Cerebellar cortex (tissue), 1 donor: ENCODE data around the gene NPY4R.
"Not testable (repeated sequence)": the region's sequence is repeated elsewhere in the genome, so short reads cannot be mapped to it uniquely, and the experiment has no call there.

Source experiments
- DNase-seq: peaks from one replicate; pipeline ENCODE4 v3.0.0-alpha.2; 2015; ENCODE audit warnings: low spot score

Gene NPY4R, protein sequence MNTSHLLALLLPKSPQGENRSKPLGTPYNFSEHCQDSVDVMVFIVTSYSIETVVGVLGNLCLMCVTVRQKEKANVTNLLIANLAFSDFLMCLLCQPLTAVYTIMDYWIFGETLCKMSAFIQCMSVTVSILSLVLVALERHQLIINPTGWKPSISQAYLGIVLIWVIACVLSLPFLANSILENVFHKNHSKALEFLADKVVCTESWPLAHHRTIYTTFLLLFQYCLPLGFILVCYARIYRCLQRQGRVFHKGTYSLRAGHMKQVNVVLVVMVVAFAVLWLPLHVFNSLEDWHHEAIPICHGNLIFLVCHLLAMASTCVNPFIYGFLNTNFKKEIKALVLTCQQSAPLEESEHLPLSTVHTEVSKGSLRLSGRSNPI

DNA sequence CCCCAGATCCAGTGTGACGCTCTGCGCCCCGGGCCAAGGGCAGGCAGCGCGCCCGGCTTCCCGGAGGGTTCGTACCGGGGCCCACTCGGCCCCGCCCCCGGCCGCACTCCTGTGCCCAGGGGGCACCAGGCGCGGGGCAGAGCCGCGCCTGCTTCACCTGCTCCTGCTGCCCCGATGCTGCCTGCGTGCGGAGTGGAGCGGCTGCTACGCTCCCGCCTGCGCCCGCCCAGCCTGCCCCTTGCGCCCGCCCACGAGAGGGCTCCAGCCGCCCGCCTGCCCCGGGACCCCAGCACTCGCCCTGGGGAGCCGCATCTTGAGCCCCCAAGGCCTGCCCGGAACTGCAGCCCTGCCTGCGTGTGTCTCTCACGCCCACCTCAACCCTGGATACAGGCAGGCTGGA lies at the start of gene NPY4R:
Gene NPY4R (minus strand): TSS at position 194 of the 400 bp plus-strand sequence. CDS start 3,323 bp downstream, outside the sequence.
- not testable (repeated sequence) for DNase-seq

DNA sequence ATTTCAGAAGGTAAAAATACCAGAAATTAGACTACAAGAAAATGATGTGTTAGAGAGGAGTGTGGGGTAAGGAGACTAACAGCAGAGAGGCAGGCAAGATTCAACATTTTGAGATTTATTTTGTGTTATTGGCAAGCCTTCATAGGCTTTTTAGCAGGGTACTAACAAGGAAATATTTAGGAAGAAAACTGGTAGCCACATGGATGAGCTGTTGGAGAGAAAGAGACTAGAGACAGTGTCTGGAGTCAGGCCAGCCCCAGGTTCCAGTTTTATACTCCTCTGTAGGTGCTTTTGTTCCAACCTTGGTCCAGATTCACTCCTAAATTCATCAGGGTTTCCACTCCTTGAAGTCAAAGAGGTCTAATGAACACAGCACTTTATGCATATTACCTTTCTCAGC lies 49.6 kb upstream of the NPY4R start:
- peak; percentile 76 for DNase-seq

DNA sequence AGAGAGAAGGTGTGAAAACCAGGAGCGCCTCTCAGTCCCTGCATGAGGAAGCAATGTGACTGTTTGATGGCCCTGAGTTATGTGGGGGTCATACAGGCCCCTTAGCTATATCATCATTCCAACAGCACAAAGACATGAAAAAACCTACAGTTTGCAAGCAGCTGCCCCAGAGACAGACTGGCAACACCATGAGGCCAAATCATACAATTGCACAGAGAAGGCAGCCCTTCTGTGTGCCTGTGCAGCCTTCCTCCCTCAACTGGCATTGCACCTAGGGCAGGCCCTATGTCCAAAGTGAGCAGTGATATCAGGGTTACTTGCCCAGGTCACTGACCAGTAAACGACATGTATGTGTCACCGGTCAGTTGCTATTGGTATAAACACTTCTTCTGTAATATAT lies 49.1 kb upstream of the NPY4R start:
- no peak for DNase-seq

DNA sequence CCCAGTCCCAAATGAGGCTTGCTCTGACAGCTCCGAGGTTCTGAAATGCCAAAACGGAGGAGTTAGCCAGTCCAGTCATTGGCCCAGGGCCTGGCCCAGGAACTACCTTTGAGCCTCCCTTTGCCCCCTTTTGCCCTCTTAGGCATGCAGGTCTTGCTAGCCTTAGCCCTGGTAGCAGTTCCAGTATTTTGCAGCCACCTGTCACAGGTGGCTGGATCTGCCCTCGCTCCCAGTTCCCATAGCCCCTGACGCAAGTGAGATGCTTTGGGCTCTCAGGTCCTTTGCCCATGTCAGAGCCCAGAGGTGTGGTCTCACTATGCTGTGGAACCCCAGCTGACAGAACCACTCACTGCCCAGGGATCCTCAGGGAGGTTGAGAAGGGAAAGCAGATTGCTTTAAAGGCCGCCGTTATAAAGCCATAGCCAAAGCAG lies 48.7 kb upstream of the NPY4R start:
- no peak for DNase-seq

DNA sequence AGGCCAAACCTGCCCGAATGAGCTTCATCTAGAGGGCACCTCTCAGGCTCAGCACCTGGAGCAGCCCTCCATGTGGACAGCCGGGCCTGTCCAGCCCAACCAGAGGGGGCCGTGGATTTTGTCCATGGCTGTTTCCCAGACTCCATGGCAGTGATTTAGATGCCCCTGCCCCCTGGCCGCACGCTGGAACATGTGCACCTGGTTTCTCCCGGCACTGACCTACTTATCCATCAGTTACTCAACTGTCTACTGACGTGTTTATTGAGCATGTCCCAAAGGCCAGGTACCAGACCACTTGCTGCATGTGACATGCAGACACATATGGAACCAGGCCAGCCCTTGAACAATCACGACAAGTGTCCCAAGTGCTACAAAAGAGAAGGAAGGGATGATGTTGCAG lies 47.6 kb upstream of the NPY4R start:
- DNase-seq = not testable (repeated sequence)

DNA sequence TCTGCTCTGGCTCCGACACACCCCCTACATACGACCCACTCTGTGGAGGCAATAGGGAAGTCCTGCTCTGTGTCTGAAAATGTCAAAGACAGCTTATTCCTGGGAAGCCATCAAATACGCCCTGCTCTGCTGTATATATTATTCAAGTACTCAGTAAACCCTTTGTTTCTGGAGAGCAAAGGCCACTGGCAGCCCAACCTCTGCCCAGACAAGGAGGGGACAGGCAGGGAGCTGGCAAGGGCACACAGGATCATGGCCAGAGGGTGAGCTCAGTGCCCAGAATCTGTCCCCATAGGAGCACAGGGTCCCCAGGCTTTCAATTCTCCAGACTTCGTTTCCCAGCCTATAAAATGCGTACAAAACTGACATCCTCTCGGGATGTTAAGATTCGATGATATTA lies 47.0 kb upstream of the NPY4R start:
- DNase-seq = not testable (repeated sequence)

DNA sequence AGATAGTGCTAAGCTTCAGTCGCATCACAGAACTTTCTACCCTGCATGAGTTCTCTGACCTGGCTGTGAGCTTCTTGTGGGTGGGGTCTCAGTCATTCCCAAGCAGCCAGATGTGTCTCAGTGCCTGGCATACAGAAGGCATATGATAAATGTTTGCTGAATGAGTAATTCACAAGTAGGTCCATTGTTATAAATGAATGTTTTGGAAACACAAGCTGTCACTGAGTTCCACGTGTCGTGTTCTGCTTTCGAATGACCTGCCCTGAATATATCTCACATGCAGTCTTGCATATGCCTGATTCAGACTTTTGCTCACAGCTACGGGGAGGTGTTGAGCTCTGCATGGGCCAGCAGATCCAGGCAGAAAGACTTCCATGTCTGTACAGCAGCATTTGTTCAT lies 46.2 kb upstream of the NPY4R start:
- DNase-seq = not testable (repeated sequence)

DNA sequence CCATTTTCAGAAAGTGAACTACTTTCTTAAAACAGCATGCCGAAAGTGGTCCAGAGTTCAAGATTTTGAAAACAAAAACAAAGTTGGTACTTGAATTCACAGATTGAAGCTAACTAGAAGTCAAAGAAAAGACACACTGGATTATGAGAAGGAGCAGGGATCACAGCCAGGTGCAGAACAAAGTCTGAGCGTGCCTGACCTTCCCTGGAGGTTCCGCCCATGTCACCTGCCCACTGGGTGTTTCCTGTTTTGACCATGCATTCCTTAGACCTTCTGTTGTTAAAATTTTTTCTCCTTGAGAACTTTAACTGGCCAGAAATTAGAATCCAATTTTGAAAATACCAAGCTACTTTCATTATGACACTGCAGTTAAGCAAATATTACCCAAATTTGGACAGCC lies 34.2 kb upstream of the NPY4R start:
- not testable (repeated sequence) for DNase-seq

DNA sequence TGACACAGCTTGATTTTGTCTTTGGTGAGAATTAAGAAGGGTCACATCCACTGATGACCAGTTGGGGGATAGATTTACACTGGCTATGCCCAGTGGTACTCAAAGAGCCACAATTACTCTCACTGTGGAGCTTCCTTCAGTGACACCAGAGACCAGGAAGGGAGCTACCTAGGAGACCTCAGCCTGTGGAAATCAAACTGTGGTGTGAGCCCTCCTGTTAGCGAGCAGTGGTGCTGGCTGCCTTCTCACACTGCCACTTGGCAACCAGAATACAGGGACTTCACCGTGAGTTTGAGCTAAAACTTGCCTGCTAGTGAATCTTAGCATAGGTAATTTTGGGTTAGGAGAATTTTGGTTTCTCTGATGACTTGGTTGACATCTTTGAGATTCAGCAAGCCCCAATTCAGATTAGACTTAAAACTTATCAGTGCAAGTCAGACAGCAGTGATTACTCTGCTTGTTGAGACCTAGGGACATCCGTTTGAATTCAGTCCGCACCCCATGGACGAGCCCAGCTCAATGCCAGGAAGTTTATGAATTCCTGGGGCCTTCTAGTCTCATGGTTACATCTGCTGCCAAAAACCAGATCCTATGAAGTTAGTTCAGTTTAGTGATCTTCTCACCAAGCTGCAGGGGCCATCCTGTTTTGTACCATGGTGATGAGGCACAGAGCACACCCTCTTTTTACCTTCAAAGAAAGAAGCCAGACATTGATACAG lies 33.4 kb upstream of the NPY4R start:
- not testable (repeated sequence) for DNase-seq

DNA sequence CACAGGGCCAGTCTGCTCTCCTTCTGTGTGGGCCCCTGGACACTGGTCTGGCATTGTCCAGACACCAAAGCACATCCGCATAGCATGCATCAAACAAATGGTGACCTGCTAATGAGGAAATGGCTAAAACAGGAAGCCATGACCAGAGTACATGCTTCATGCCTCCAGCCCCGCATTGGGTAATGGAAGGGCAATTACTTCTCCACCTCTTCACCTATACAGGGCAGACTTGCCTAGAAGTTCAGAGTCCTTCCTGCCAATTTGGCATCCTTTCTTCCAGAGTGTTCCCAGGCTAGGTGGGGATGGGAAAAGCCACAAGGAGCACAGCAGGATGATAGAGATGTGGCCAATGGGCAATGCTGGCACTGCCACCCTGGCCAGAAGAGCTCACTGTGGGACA lies 32.1 kb upstream of the NPY4R start:
- DNase-seq = not testable (repeated sequence)

DNA sequence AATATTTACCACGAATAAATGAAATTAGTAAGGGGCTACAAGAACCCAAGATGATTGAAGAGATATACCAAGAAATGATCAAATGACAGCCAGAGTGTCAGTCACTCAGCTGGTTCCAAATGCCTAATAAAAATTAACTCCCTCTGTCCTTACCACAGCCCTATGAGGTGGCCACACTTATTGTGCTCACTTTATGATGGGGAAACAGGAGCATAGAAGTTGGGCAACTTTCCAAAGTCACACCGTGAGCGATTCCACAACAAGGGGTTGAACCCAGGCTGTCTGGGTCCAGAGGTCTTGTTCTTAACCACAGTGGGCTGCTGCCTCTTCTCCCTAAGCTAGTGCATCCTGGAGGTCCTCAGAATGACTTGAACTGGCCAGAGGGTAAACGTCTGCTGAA lies 31.6 kb upstream of the NPY4R start:
- DNase-seq = not testable (repeated sequence)

DNA sequence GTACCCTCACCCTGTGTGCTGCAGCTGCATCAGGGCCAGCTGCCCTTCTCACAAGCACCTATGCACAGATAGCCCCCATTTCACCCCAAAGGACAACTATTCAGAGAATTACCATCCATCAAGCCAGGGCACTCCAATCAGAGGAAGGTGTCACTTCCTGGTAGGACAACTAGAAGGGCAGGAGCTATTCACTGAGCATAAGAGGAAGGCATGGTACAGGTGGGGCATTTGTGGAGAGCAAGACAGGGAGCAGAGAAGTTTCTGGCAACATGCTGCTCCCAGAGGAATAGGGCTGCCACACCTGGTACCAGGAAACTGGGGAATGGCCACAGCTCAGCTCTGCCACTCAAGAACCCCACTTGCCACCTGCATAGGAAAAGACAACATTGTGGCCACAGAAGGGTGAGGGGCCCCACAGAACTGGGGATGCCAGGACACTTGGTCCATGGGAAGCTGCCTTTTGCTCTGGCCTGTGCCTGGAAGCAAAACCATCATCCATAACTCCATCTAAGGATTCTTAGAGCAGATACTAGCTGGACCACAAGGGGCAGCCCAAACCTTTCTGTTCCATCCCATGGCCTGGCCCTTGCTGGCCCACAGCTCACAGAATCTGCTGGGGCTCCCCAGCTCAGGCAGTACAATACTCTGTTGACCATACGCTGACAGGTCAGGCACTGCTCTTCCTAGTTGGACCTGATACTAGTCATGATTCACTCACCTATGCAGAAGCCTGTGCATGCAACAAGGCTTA lies 25.8 kb upstream of the NPY4R start:
- DNase-seq = not testable (repeated sequence)

DNA sequence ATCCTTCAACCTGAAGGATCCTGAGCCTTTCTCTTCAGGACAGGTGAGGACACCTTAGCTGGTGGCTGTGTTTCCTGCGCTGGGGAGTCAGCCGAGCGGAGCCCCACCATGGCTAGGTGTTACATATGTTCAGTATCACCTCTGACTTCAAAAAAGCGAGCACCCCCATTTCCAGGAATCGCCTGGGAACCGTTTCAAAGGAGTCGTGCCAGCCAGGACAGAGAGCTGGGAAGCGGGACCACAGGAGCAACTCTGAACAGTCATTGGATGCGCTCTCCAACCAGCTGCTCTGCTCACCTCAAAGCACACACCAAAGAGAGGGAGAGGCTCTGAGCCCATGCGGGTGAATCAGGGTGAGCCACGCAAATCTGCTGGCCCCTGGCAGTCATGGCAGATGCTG lies 24.5 kb upstream of the NPY4R start:
- DNase-seq = not testable (repeated sequence)

DNA sequence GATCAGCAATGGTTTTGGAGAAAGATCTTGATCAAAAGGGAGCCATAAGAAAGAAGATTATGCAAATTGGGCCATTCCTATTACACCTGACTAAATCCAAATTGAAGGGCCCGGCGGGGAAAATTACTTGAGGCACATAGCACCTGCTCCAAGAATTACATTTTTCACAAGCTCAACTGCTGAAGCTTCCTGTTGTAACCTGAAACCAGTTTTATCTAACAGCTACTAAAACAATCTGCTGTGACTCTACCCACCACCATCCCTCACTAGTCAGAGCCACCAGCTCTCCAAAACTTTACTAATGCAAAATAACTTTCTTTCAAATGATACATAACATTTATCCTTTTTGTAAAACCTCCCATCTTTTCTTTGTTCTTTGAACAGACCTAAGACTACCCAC lies 20.7 kb upstream of the NPY4R start:
- not testable (repeated sequence) for DNase-seq

DNA sequence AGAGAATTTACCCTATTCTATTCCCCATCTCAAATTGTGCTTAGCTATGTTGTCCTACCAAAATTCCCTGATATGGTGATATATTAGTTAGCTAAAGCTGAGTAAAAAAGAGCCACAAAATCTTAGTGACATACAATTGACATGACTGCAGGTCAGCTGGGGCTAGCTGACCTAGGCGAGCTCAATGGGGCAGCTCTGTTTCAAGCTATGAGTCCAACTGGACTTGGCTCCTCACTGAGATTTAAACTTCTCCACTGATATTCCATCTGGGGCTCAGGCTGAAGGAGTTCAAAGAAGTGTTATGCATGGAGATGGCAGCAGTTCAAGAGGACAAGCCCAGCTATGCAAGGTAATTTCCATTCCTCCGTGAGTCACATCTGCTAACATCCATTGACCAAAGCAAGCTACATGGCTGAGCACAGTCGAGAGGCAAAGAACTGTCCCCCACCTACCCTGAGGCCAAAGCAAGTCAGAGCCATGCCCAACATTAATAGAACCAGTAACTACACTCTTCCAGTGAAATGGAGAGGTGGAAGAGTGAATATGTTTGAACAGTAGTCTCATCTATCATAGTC lies 9.1 kb upstream of the NPY4R start:
- not testable (repeated sequence) for DNase-seq

DNA sequence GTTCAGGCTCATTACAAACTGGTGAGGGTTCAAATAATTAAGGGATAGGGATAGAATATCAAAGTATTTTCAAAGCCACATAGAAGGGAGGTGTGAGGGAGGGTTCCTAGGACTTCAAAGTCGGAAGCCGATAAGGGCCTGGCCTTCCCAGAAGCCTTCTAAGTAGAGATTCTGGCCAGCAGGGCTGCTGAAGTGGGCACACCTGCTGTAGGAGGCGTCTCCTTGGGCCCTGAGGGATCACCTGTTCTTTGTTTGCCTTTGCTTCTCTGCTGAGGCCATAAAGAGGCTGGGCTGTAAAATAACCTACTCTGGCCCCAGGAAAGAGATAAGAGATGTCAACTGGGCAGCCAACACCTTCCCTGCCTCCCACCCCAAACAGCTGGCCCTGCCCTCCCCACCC lies 8.0 kb upstream of the NPY4R start:
- not testable (repeated sequence) for DNase-seq

DNA sequence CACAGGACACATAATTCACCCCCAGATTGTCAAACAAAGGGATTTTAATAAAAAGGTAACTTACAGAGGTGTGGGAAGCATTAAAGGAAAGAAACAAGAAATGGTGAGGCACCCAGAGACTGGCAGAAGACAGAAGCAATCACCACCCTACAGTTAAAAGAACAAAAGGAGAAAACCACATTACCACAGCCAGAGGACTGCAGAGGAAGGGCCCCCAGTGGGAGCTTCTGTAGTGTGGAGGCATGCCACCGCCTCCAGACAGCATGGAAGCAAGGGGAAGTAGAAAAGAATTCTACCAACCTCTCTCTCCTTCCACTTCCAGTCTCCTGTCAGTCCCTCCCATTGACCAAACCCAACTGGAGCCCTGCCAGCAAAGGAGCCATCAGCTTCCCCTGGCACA lies 4.4 kb upstream of the NPY4R start:
- not testable (repeated sequence) for DNase-seq

DNA sequence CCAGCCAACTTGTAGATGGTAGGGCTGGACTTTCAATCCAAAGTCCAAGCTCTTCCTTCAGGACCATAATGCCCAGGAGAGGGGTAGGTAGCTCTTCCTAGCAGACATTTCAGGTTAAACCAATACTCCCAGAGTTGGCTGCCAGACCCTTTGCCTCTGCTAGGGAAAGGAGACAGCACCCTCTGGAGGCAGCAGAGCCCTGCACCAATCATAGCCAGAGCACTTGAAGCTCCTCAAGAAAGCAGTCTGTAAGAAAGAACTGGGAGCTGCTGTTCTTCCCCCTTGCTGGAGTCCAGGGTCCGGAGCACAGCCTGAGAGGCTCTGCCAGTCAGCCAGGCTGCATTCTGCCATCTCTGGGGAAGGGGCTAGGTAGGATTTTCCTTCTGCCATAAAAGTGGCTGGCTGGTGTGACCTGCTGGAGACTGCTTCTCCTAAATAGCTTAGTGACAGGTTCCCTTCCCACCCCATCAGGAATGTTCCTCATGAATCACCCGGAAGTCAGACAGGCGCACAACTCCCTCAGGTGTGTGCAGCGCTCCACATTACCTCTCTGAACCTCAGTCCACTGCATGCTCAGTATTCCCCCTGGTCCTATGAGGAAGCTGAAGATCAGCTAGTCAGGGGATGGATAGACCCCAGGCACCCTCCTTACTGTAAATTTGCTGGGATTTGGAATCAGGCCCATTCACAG lies 2.5 kb upstream of the NPY4R start:
- not testable (repeated sequence) for DNase-seq

DNA sequence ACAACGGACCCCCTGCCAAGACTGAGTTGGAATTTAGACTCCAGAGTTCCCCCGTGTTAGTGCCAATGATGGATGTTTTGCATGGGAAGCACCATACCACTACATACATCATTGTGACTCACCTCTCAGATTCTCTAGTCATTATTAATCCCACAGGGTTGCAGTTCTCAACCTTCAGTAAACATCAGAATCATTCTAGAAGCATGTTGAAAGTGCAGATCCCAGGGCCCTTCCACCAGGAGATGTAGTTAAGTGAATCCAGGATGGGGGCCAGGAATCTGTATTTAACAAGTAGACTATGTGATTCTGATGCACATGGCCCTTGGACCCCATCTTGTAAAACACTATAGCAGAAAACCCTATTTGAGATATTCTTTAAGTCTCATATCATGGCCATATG lies 2.1 kb downstream of the NPY4R start:
- DNase-seq = not testable (repeated sequence)

DNA sequence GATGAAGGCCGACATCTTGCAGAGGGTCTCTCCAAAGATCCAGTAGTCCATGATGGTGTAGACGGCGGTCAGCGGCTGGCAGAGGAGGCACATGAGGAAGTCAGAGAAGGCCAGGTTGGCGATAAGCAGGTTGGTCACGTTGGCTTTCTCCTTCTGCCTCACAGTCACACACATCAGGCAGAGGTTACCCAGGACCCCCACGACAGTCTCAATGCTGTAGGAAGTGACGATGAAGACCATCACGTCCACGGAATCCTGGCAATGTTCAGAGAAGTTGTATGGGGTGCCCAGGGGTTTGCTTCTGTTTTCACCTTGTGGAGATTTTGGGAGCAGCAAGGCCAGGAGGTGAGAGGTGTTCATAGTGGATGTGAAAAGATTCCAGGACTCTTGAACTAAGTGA lies 3.5 kb downstream of the NPY4R start:
- not testable (repeated sequence) for DNase-seq

DNA sequence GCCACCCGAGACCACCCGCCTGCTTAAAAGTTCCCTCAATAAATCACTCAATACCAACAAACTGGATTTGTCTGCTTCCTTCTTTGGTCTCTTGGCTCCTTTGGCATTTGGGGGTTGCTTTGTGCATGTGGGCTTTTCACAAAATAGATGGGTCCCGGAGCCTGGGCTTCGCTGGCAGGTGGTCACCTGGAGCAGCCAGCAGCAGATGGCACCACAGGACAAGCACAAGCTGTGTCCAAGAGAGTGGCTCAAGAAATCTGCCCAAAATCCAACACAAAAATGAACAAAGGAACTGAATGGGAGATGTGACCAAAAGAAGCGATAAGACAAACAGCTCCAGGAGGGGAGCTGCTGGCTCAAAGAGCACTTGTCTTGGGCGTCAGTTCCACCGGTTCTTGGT lies 6.2 kb downstream of the NPY4R start:
- not testable (repeated sequence) for DNase-seq

DNA sequence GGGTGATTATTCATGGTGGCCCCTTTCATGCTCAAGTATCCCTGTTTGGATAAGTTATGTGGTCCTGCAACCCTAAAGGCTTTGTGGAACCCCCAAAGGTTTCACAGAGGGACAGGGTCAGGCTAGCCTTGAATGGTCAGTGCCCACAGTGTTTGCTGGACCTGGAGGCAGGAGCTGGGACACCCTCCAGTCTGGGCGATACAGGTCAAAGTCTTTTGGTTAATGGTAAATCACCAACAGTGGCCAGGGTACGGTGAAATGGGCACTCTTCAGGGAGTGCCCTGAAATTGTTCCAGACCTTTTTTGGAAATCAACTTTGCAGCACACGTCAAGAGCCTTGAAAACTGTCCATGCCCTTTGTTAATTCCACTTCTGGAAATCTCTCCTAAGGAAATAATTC lies 8.7 kb downstream of the NPY4R start:
- DNase-seq = not testable (repeated sequence)
